C4-2B (cell line): ENCODE results near the gene SLC27A4.
"Not testable (repeated sequence)": the region's sequence is repeated elsewhere in the genome, so short reads cannot be mapped to it uniquely, and the experiment has no call there.

Experiments
- ZFX ChIP-seq: fragments of 450-650 bp; IDR thresholded peaks from 2 replicates; pipeline ENCODE4 v1.6.1; 2017
- TF ChIP-seq, protein P1 (sequence below): fragments of 450-650 bp; conservative IDR thresholded peaks from 2 replicates; pipeline ENCODE4 v1.5.1; 2017; ENCODE audit warnings: mild to moderate bottlenecking

GRCh38 chr9:128338852-128339614, 1.3 kb upstream of the SLC27A4 start:
- TF ChIP-seq, protein P1, sequence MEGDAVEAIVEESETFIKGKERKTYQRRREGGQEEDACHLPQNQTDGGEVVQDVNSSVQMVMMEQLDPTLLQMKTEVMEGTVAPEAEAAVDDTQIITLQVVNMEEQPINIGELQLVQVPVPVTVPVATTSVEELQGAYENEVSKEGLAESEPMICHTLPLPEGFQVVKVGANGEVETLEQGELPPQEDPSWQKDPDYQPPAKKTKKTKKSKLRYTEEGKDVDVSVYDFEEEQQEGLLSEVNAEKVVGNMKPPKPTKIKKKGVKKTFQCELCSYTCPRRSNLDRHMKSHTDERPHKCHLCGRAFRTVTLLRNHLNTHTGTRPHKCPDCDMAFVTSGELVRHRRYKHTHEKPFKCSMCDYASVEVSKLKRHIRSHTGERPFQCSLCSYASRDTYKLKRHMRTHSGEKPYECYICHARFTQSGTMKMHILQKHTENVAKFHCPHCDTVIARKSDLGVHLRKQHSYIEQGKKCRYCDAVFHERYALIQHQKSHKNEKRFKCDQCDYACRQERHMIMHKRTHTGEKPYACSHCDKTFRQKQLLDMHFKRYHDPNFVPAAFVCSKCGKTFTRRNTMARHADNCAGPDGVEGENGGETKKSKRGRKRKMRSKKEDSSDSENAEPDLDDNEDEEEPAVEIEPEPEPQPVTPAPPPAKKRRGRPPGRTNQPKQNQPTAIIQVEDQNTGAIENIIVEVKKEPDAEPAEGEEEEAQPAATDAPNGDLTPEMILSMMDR, result not testable (repeated sequence)
- not testable (repeated sequence) for TF ChIP-seq ZFX
